ENCODE results near the gene NAV2. TPM values are rescaled to one million over a fixed set of nuclear protein-coding genes. Genes with fewer than 3 reads are reported as not detected.

NAV2 gene
- total and polyA plus RNA-seq, 12 donors, result 6.9 to 34.7 (median 20.2) TPM

DNA sequence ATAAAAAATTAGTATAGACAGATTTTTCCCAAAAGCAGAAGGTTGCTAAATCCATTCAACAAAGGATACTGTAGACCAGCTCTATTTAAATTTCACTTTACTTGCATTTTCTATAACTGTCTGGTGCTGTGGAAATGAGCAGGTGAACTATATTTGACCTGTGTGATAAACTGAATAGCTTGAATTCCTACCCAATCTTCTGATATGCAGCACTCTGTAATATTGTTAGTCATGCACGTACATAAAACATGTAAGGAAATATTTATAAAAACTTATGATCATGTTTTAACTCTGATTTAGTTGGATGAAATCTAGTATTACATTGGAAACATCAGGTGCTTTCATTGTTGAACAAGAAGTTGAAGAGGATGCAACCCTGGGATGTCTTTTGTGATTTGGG, 234.0 kb downstream of the NAV2 start:
- Histone ChIP-seq H3K36me3 (peaks cover 0 to 65% (median 12%) of the 10 kb centered on the region in 9 donors), H3K27me3 (no peaks in the 10 kb centered on the region), H3K9me3 (no peaks in the 10 kb centered on the region), H3K4me3 (no peak overlapping the region), H3K27ac (no peak overlapping the region), H3K4me1 (peaks cover 0 to 10% (median 2%) of the 10 kb centered on the region in 9 donors)
- ATAC-seq (no peak), DNase-seq (no peak)
- intact Hi-C loops (cut with DNase I), result loop anchor here in 4 of 10 donors (5.0 to 10.0 kb wide), 3 partner anchors 166 to 408 kb away; no protein-coding TSS in a partner anchor
- TF ChIP-seq, protein P1, sequence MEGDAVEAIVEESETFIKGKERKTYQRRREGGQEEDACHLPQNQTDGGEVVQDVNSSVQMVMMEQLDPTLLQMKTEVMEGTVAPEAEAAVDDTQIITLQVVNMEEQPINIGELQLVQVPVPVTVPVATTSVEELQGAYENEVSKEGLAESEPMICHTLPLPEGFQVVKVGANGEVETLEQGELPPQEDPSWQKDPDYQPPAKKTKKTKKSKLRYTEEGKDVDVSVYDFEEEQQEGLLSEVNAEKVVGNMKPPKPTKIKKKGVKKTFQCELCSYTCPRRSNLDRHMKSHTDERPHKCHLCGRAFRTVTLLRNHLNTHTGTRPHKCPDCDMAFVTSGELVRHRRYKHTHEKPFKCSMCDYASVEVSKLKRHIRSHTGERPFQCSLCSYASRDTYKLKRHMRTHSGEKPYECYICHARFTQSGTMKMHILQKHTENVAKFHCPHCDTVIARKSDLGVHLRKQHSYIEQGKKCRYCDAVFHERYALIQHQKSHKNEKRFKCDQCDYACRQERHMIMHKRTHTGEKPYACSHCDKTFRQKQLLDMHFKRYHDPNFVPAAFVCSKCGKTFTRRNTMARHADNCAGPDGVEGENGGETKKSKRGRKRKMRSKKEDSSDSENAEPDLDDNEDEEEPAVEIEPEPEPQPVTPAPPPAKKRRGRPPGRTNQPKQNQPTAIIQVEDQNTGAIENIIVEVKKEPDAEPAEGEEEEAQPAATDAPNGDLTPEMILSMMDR (IDR thresholded peaks at IDR 0.05), result no peak
- 42 to 57% methylated on average over 1 of the region's 1 CpG for WGBS, 2 donors

DNA sequence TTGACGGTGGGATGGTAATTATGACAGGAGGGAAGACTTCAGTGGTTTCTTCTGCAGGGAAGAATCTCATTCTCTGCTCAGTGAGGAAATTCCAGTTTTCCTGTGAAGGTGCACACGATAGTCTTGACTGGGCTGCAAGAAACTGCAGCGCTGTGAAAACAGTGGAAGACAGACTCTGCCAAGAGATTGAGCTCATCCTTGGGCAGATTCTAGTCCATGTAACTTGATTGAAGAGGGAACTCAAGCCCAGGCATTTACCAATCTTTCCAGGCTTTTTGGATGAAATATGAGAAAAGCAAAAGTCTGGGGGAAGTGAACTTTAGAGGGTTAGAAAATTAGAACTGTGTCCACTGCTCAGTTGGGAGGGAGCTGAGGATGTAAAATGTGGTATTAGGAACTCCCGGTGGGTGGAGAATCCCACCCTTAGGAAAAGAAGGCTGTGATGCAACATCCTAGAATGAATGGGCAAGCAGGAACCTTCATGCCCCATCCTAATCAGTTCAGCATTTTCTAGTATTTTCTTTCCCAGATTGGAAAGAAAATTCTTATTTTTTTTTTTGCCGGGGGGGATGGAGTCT, 235.0 kb downstream of the NAV2 start:
- Histone ChIP-seq H3K27ac (no peak overlapping the region), H3K9me3 (no peaks in the 10 kb centered on the region), H3K4me3 (no peak overlapping the region), H3K4me1 (peaks cover 0 to 20% (median 11%) of the 10 kb centered on the region in 9 donors), H3K36me3 (peaks cover 0 to 56% (median 12%) of the 10 kb centered on the region in 9 donors), H3K27me3 (no peaks in the 10 kb centered on the region)
- intact Hi-C loops (cut with DNase I), result loop anchor here in 4 of 10 donors (5.0 to 10.0 kb wide), 3 partner anchors 165 to 407 kb away; no protein-coding TSS in a partner anchor
- TF ChIP-seq, protein P1 (IDR thresholded peaks at IDR 0.05), result no peak
- DNase-seq (no peak), ATAC-seq (no peak)
- 68 to 71% methylated on average over 5 of the region's 5 CpGs for WGBS, 2 donors

DNA sequence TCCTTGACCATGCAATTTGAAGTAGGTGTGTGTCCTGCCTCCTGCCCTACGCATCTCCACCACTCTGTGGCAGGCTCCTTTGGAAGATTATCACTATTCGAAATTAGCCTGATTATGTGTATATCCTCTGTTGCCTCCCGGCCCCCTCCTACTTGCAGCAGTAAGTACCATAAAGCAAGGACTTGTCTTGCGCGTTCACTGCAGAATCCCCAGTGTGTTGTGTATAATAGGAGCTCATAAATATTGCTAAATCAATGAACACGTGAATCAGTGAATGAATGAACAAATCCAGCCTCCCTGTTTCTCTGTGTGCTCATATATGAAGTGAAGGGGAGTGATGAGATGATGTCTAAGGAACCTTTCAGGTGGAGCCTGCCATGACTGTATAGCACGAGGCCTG, 237.0 kb downstream of the NAV2 start:
- no peaks in the 10 kb centered on the region for H3K9me3 ChIP-seq
- intact Hi-C loops (cut with DNase I), result loop anchor here (2.0 to 10.0 kb wide), 9 partner anchors 108 to 413 kb away; partner anchors contain the start of gene HTATIP2 (in 1 of the 10)
- DNase-seq (no peak), ATAC-seq (no peak)
- peaks cover 7 to 40% (median 30%) of the 10 kb centered on the region in 9 donors for H3K4me1 ChIP-seq
- no peaks in the 10 kb centered on the region for H3K27me3 ChIP-seq
- peaks cover 0 to 52% (median 12%) of the 10 kb centered on the region in 9 donors for H3K36me3 ChIP-seq
- TF ChIP-seq, protein P1 (IDR thresholded peaks at IDR 0.05), result no peak
- WGBS, 2 donors, result 89 to 95% methylated on average over 7 of the region's 7 CpGs
- no peak overlapping the region for H3K27ac ChIP-seq
- H3K4me3 ChIP-seq, result no peak overlapping the region

DNA sequence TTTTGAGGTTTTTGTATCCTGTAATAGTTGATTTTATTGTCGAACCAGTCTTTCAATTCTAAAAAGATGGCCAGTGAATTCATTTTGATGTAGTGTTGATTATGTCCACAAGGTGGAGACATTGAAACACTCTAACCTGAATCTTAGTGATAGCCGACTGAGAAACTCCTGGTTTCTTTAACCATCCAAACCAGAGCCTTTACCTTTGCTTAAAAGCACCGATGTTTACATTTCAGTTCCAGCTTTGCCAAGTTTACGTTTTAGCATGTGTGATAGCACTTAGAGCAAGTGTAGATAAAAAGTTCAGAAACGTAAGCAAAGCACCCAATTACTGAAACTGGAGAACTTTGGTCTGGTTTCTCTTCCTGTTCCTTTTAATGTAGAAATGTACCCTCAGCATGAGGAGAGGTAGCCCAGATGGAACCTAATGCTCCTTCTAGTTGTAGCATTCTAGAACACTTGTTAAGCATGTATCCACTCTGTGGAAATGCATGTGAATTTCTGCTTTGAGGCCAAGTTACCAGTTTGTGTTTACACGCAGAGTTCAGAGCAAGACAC, 239.0 kb downstream of the NAV2 start:
- H3K4me3 ChIP-seq, result peak overlapping the region in 4 of 10 donors; percentile 18 to 29 (median 25)
- H3K9me3 ChIP-seq, result no peaks in the 10 kb centered on the region
- intact Hi-C loops (cut with DNase I), result loop anchor here in 9 of 10 donors (1.0 to 10.0 kb wide), 9 partner anchors 106 to 411 kb away; partner anchors contain the start of gene HTATIP2 (in 1 of the 9)
- ATAC-seq, result peak in 3 of 8 donors; percentile 38 to 62 (median 55)
- H3K27ac ChIP-seq, result peak overlapping the region in 3 of 10 donors; percentile 3 to 48 (median 47)
- H3K4me1 ChIP-seq, result peaks cover 7 to 52% (median 38%) of the 10 kb centered on the region in 9 donors
- peaks cover 0 to 39% (median 12%) of the 10 kb centered on the region in 9 donors for H3K36me3 ChIP-seq
- H3K27me3 ChIP-seq, result no peaks in the 10 kb centered on the region
- peak in 1 of 2 donors; percentile 10 for DNase-seq
- TF ChIP-seq, protein P1 (IDR thresholded peaks at IDR 0.05), result peak; percentile 60 to 80 (median 72)
- 16 to 17% methylated on average over 6 of the region's 6 CpGs for WGBS, 2 donors

Measured in heart right ventricle (tissue), 16 donors.